ENCODE data around the gene LRRC7. TPM values are rescaled to one million over a fixed set of nuclear protein-coding genes. Genes with fewer than 3 reads are reported as not detected.

Gene LRRC7
- total and polyA plus RNA-seq, 2 experiments from 2014 or later = 1.2 TPM; not detected in 1

DNA sequence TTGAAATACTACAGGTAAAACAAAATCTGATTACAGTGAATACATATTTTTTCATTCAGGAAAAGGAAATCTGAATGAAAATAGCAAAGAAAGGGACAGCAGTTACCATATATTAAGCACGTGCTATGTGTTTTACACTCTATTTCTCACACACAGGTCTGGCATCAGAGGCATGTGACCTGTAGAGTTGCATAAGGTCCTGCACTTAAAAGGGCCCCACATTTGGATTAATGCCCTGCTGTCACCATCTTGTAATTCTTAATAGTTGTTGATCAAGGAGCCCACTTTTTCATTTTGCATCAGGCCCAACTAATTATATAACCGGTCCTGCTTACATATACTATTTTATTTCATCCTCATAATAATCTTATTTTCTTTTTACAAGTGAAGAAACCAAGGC, 511.8 kb downstream of the LRRC7 start:
- no peaks in the 10 kb centered on the region for H3F3A ChIP-seq (replicated peaks; ENCODE audit: low read depth)
- no peaks in the 10 kb centered on the region for H3K4me1 Mint-ChIP-seq
- H3K4me2 ChIP-seq = no peak overlapping the region
- ATAC-seq (no peak), DNase-seq (ENCODE audit: low spot score) (no peak)
- H3K79me2 ChIP-seq (replicated peaks; ENCODE audit: insufficient read depth) = no peaks in the 10 kb centered on the region
- H4K20me1 ChIP-seq (replicated peaks; ENCODE audit: insufficient read depth) = no peaks in the 10 kb centered on the region
- TF ChIP-seq, protein P1, sequence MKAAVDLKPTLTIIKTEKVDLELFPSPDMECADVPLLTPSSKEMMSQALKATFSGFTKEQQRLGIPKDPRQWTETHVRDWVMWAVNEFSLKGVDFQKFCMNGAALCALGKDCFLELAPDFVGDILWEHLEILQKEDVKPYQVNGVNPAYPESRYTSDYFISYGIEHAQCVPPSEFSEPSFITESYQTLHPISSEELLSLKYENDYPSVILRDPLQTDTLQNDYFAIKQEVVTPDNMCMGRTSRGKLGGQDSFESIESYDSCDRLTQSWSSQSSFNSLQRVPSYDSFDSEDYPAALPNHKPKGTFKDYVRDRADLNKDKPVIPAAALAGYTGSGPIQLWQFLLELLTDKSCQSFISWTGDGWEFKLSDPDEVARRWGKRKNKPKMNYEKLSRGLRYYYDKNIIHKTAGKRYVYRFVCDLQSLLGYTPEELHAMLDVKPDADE (IDR thresholded peaks at IDR 0.05) = no peak
- no peak for TF ChIP-seq EZH2phosphoT487 (IDR thresholded peaks at IDR 0.05; ENCODE audit: unreplicated experiment)
- TF ChIP-seq, protein P2, sequence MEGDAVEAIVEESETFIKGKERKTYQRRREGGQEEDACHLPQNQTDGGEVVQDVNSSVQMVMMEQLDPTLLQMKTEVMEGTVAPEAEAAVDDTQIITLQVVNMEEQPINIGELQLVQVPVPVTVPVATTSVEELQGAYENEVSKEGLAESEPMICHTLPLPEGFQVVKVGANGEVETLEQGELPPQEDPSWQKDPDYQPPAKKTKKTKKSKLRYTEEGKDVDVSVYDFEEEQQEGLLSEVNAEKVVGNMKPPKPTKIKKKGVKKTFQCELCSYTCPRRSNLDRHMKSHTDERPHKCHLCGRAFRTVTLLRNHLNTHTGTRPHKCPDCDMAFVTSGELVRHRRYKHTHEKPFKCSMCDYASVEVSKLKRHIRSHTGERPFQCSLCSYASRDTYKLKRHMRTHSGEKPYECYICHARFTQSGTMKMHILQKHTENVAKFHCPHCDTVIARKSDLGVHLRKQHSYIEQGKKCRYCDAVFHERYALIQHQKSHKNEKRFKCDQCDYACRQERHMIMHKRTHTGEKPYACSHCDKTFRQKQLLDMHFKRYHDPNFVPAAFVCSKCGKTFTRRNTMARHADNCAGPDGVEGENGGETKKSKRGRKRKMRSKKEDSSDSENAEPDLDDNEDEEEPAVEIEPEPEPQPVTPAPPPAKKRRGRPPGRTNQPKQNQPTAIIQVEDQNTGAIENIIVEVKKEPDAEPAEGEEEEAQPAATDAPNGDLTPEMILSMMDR (conservative IDR thresholded peaks at IDR 0.05; ENCODE audit: low read depth in 2 of 2) = no peak
- TF ChIP-seq, protein P3, sequence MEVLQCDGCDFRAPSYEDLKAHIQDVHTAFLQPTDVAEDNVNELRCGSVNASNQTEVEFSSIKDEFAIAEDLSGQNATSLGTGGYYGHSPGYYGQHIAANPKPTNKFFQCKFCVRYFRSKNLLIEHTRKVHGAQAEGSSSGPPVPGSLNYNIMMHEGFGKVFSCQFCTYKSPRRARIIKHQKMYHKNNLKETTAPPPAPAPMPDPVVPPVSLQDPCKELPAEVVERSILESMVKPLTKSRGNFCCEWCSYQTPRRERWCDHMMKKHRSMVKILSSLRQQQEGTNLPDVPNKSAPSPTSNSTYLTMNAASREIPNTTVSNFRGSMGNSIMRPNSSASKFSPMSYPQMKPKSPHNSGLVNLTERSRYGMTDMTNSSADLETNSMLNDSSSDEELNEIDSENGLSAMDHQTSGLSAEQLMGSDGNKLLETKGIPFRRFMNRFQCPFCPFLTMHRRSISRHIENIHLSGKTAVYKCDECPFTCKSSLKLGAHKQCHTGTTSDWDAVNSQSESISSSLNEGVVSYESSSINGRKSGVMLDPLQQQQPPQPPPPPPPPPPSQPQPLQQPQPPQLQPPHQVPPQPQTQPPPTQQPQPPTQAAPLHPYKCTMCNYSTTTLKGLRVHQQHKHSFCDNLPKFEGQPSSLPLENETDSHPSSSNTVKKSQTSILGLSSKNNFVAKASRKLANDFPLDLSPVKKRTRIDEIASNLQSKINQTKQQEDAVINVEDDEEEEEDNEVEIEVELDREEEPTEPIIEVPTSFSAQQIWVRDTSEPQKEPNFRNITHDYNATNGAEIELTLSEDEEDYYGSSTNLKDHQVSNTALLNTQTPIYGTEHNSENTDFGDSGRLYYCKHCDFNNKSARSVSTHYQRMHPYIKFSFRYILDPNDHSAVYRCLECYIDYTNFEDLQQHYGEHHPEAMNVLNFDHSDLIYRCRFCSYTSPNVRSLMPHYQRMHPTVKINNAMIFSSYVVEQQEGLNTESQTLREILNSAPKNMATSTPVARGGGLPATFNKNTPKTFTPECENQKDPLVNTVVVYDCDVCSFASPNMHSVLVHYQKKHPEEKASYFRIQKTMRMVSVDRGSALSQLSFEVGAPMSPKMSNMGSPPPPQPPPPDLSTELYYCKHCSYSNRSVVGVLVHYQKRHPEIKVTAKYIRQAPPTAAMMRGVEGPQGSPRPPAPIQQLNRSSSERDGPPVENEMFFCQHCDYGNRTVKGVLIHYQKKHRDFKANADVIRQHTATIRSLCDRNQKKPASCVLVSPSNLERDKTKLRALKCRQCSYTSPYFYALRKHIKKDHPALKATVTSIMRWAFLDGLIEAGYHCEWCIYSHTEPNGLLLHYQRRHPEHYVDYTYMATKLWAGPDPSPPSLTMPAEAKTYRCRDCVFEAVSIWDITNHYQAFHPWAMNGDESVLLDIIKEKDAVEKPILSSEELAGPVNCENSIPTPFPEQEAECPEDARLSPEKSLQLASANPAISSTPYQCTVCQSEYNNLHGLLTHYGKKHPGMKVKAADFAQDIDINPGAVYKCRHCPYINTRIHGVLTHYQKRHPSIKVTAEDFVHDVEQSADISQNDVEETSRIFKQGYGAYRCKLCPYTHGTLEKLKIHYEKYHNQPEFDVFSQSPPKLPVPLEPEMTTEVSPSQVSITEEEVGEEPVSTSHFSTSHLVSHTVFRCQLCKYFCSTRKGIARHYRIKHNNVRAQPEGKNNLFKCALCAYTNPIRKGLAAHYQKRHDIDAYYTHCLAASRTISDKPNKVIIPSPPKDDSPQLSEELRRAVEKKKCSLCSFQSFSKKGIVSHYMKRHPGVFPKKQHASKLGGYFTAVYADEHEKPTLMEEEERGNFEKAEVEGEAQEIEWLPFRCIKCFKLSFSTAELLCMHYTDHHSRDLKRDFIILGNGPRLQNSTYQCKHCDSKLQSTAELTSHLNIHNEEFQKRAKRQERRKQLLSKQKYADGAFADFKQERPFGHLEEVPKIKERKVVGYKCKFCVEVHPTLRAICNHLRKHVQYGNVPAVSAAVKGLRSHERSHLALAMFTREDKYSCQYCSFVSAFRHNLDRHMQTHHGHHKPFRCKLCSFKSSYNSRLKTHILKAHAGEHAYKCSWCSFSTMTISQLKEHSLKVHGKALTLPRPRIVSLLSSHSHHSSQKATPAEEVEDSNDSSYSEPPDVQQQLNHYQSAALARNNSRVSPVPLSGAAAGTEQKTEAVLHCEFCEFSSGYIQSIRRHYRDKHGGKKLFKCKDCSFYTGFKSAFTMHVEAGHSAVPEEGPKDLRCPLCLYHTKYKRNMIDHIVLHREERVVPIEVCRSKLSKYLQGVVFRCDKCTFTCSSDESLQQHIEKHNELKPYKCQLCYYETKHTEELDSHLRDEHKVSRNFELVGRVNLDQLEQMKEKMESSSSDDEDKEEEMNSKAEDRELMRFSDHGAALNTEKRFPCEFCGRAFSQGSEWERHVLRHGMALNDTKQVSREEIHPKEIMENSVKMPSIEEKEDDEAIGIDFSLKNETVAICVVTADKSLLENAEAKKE (CRISPR knock-in tag; IDR thresholded peaks at IDR 0.05) = no peak
- TF ChIP-seq, protein P4, sequence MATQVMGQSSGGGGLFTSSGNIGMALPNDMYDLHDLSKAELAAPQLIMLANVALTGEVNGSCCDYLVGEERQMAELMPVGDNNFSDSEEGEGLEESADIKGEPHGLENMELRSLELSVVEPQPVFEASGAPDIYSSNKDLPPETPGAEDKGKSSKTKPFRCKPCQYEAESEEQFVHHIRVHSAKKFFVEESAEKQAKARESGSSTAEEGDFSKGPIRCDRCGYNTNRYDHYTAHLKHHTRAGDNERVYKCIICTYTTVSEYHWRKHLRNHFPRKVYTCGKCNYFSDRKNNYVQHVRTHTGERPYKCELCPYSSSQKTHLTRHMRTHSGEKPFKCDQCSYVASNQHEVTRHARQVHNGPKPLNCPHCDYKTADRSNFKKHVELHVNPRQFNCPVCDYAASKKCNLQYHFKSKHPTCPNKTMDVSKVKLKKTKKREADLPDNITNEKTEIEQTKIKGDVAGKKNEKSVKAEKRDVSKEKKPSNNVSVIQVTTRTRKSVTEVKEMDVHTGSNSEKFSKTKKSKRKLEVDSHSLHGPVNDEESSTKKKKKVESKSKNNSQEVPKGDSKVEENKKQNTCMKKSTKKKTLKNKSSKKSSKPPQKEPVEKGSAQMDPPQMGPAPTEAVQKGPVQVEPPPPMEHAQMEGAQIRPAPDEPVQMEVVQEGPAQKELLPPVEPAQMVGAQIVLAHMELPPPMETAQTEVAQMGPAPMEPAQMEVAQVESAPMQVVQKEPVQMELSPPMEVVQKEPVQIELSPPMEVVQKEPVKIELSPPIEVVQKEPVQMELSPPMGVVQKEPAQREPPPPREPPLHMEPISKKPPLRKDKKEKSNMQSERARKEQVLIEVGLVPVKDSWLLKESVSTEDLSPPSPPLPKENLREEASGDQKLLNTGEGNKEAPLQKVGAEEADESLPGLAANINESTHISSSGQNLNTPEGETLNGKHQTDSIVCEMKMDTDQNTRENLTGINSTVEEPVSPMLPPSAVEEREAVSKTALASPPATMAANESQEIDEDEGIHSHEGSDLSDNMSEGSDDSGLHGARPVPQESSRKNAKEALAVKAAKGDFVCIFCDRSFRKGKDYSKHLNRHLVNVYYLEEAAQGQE (IDR thresholded peaks at IDR 0.05; ENCODE audit: unreplicated experiment) = no peak
- no peak for TF ChIP-seq STAT1 (IDR thresholded peaks at IDR 0.05; ENCODE audit: unreplicated experiment)
- no peak for TF ChIP-seq ZNF114 (CRISPR knock-in tag; IDR thresholded peaks at IDR 0.05)
- no peak for TF ChIP-seq JUNB (IDR thresholded peaks at IDR 0.05; ENCODE audit: unreplicated experiment)
- TF ChIP-seq ZNF331 (CRISPR knock-in tag; IDR thresholded peaks at IDR 0.05; ENCODE audit: low read depth) = no peak
- no peak for TF ChIP-seq NANOG (IDR thresholded peaks at IDR 0.05; ENCODE audit: borderline replicate concordance)
- TF ChIP-seq EZH2 (IDR thresholded peaks at IDR 0.05; ENCODE audit: low read depth, unreplicated experiment) = no peak
- no peak for TF ChIP-seq CREB1 (CRISPR knock-in tag; IDR thresholded peaks at IDR 0.05; ENCODE audit: low read depth)
- no peak for TF ChIP-seq POLR2AphosphoS5 (IDR thresholded peaks at IDR 0.05; ENCODE audit: low read depth)
- H3K9me2 ChIP-seq (ENCODE audit: insufficient read depth) = no peaks in the 10 kb centered on the region
- no peaks in the 10 kb centered on the region for H3K27me3 Mint-ChIP-seq (ENCODE audit: insufficient read depth, low read depth, poor library complexity)
- no peak overlapping the region for H3K27ac ChIP-seq (ENCODE audit: low read depth)
- no peak overlapping the region for H3K4me3 ChIP-seq
- H3K4me1 ChIP-seq (ENCODE audit: insufficient read depth) = no peaks in the 10 kb centered on the region
- no peaks in the 10 kb centered on the region for H3K27me3 ChIP-seq (ENCODE audit: insufficient read depth)
- H3K4me3 Mint-ChIP-seq = no peak overlapping the region
- no peaks in the 10 kb centered on the region for H3K36me3 ChIP-seq (ENCODE audit: insufficient read depth)
- no peaks in the 10 kb centered on the region for H3K36me3 Mint-ChIP-seq (ENCODE audit: low read depth)
- no peaks in the 10 kb centered on the region for H3K9me3 Mint-ChIP-seq
- H3K27ac Mint-ChIP-seq = no peak overlapping the region
- no peak overlapping the region for H2AFZ ChIP-seq
